HEK293 (cell line): Measurements from ENCODE around the gene TMEM140.
A peak's percentile ranks its signal among the peaks of the same experiment; 100 is the strongest.

ENCODE experiments used
- CTCF ChIA-PET: fragments of 350-600 bp; formaldehyde crosslinking; extraction: SDS; loops from one replicate; lab custom pipeline; 2021; ENCODE audit warnings: antibody characterized with exemption; lab: Yijun Ruan, JAX
- POLR2A ChIA-PET: fragments of 300-600 bp; formaldehyde crosslinking; extraction: SDS; loops from one replicate; lab custom pipeline; 2020; ENCODE audit warnings: antibody characterized with exemption, inconsistent platforms; lab: Yijun Ruan, JAX
- H3K27ac ChIP-seq: fragments of 200-500 bp; sonication (Bioruptor generic); 2 replicates; pipeline ENCODE4 v1.5.1; 2014; ENCODE audit warnings: low read depth, low read length, control low read depth, inconsistent platforms; ENCODE audit errors: extremely low read depth
- H3K36me3 ChIP-seq, 2 experiments: fragments of 200-500 bp in 1 of 2; sonication (Bioruptor generic) in 1 of 2; 1 replicate in 1 of 2; 2 replicates in 1 of 2; pipeline ENCODE4 v1.5.1; 2014 to 2017; ENCODE audit warnings: inconsistent platforms in 2 of 2, low read length in 2 of 2; ENCODE audit not compliant: control insufficient read depth in 2 of 2, insufficient read depth in 1 of 2
- H3K4me1 ChIP-seq: fragments of 200-500 bp; sonication (Bioruptor generic); 2 replicates; pipeline ENCODE4 v1.5.1; 2014; ENCODE audit warnings: mild to moderate bottlenecking, low read length, inconsistent platforms; ENCODE audit not compliant: control insufficient read depth, insufficient read depth
- H3K4me3 ChIP-seq: 2 replicates; pipeline ENCODE4 v1.5.1; 2011; ENCODE audit warnings: low read depth, mild to moderate bottlenecking, control low read depth, low read length, moderate library complexity
- H3K9me3 ChIP-seq: fragments of 200-500 bp; sonication (Bioruptor generic); 2 replicates; pipeline ENCODE4 v1.5.1; 2014; ENCODE audit warnings: low read depth, low read length, inconsistent platforms; ENCODE audit not compliant: control insufficient read depth, insufficient read depth
- BCL11B ChIP-seq: fragments of 450-650 bp; formaldehyde crosslinking; IDR thresholded peaks from 2 replicates; pipeline ENCODE4 v1.5.1; 2016; ENCODE audit warnings: low read depth, missing biosample characterization, missing genetic modification characterization
- MYNN ChIP-seq: fragments of 450-650 bp; formaldehyde crosslinking; IDR thresholded peaks from 2 replicates; pipeline ENCODE4 v1.5.1; 2016; ENCODE audit warnings: missing biosample characterization, missing genetic modification characterization, borderline replicate concordance
- MZF1 ChIP-seq: fragments of 450-650 bp; formaldehyde crosslinking; IDR thresholded peaks from 2 replicates; pipeline ENCODE4 v1.5.1; 2017; ENCODE audit warnings: missing biosample characterization, missing genetic modification characterization, borderline replicate concordance
- OSR2 ChIP-seq: fragments of 450-650 bp; formaldehyde crosslinking; IDR thresholded peaks from 2 replicates; pipeline ENCODE4 v1.5.1; 2016; ENCODE audit warnings: missing biosample characterization, missing genetic modification characterization
- PRDM1 ChIP-seq: fragments of 450-650 bp; formaldehyde crosslinking; IDR thresholded peaks from 2 replicates; pipeline ENCODE4; 2016; ENCODE audit warnings: missing biosample characterization, missing genetic modification characterization
- SCRT2 ChIP-seq: fragments of 450-650 bp; formaldehyde crosslinking; IDR thresholded peaks from 2 replicates; pipeline ENCODE4 v1.5.1; 2016; ENCODE audit warnings: missing biosample characterization, missing genetic modification characterization
- SETDB1 ChIP-seq: IDR thresholded peaks from one replicate; pipeline ENCODE4 v1.6.1; 2017; ENCODE audit warnings: mild to moderate bottlenecking, low read length, moderate library complexity, mixed read lengths; ENCODE audit not compliant: insufficient read length
- YY2 ChIP-seq: fragments of 450-650 bp; formaldehyde crosslinking; IDR thresholded peaks from 2 replicates; pipeline ENCODE4 v1.5.1; 2016; ENCODE audit warnings: missing biosample characterization, missing genetic modification characterization
- ZBTB17 ChIP-seq: fragments of 450-650 bp; formaldehyde crosslinking; IDR thresholded peaks from 2 replicates; pipeline ENCODE4 v1.5.1; 2016; ENCODE audit warnings: missing biosample characterization, missing genetic modification characterization
- ZBTB21 ChIP-seq: fragments of 450-650 bp; formaldehyde crosslinking; IDR thresholded peaks from 2 replicates; pipeline ENCODE4 v1.5.1; 2017; ENCODE audit warnings: missing biosample characterization, missing genetic modification characterization
- ZNF19 ChIP-seq: fragments of 450-650 bp; formaldehyde crosslinking; IDR thresholded peaks from 2 replicates; pipeline ENCODE4; 2016; ENCODE audit warnings: missing biosample characterization, missing genetic modification characterization, low read depth
- ZNF366 ChIP-seq: fragments of 450-650 bp; formaldehyde crosslinking; conservative IDR thresholded peaks from 2 replicates; pipeline ENCODE4 v1.5.1; 2016; ENCODE audit warnings: missing biosample characterization, missing genetic modification characterization
- ZNF423 ChIP-seq: fragments of 450-650 bp; formaldehyde crosslinking; IDR thresholded peaks from 2 replicates; pipeline ENCODE4 v1.5.1; 2016; ENCODE audit warnings: missing biosample characterization, missing genetic modification characterization
- ZNF629 ChIP-seq: fragments of 450-650 bp; formaldehyde crosslinking; IDR thresholded peaks from 2 replicates; pipeline ENCODE4 v1.5.1; 2017; ENCODE audit warnings: missing biosample characterization, missing genetic modification characterization
- ZNF707 ChIP-seq: fragments of 450-650 bp; formaldehyde crosslinking; IDR thresholded peaks from 2 replicates; pipeline ENCODE4 v1.5.1; 2016; ENCODE audit warnings: missing biosample characterization, missing genetic modification characterization
- ZNF777 ChIP-seq: fragments of 450-650 bp; formaldehyde crosslinking; IDR thresholded peaks from 2 replicates; pipeline ENCODE4 v1.5.1; 2017; ENCODE audit warnings: missing biosample characterization, missing genetic modification characterization, borderline replicate concordance
- TF ChIP-seq, protein P1 (sequence below): fragments of 450-650 bp; formaldehyde crosslinking; IDR thresholded peaks from 2 replicates; pipeline ENCODE4 v1.5.1; 2016; ENCODE audit warnings: missing biosample characterization, missing genetic modification characterization
- TF ChIP-seq, protein P2 (sequence below): IDR thresholded peaks from 2 replicates; pipeline ENCODE4 v1.6.1; 2011; ENCODE audit warnings: mild to moderate bottlenecking, low read depth, low read length, borderline replicate concordance
- TF ChIP-seq, protein P3 (sequence below): fragments of 450-650 bp; formaldehyde crosslinking; IDR thresholded peaks from 2 replicates; pipeline ENCODE4 v1.5.1; 2016; ENCODE audit warnings: missing biosample characterization, missing genetic modification characterization, borderline replicate concordance
- TF ChIP-seq, protein P4 (sequence below): fragments of 450-650 bp; formaldehyde crosslinking; IDR thresholded peaks from 2 replicates; pipeline ENCODE4 v1.5.1; 2016; ENCODE audit warnings: missing biosample characterization, missing genetic modification characterization, low read depth
- TF ChIP-seq, protein P5 (sequence below): fragments of 450-650 bp; formaldehyde crosslinking; IDR thresholded peaks from 2 replicates; pipeline ENCODE4 v1.5.1; 2016; ENCODE audit warnings: missing biosample characterization, missing genetic modification characterization

The TMEM140 gene

DNA sequence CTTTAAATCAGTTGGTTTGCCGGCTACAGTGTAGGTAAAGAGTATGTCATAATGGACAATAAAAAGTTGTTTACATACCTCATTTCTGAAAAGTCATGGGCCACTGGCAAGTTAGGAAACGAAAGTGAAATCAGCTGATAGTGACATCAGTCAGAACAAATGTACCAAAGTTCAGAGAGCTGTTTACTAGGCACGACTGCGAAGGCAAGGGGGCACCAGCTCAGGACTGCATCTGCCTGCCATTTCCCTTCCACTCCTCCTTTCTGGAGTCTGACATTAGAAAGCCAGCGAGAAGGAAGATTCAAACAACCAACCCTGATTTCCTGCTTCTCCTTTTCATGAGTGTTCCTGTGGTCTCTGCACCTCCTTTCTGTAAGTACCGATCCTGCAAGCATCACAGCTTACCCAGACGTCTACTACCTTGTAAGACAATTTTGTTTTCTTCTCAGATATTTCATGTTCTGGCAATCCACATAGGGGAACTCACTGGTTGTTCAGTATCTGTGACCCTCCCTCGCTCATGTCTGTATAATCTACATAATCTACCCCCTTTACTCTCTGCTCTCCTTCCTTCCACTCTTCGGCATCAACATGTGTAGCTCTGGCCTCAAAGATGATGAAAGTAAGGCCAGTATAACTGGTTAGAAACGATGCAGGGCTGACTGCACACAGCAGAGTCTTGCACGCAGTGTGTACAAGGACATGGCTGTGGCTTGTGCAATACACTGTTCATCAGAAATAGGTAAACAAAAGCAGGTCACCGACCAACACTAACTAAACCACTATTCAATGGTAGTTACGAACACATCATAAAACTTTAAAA lies at the start of gene TMEM140:
TMEM140 (plus strand) TSS at position 174 of the 823 bp plus-strand sequence. CDS start 16,370 bp downstream, outside the sequence.
- no peak within 1 kb of the TSS for H3K27ac ChIP-seq
- CTCF ChIA-PET: interaction anchor here (0.6 kb wide), 1 partner anchor 178 kb away, joined by 3 read pairs; no protein-coding TSS in a partner anchor
- H3K36me3 ChIP-seq: no peaks in the 10 kb centered on the region
- POLR2A ChIA-PET: interaction anchor here (0.9 kb wide), 1 partner anchor 14 kb away, joined by 3 read pairs; no protein-coding TSS in a partner anchor
- no peaks in the 10 kb centered on the region for H3K9me3 ChIP-seq
- H3K4me3 ChIP-seq: no peak within 1 kb of the TSS
- no peaks in the 10 kb centered on the region for H3K4me1 ChIP-seq
- TF ChIP-seq, protein P1, sequence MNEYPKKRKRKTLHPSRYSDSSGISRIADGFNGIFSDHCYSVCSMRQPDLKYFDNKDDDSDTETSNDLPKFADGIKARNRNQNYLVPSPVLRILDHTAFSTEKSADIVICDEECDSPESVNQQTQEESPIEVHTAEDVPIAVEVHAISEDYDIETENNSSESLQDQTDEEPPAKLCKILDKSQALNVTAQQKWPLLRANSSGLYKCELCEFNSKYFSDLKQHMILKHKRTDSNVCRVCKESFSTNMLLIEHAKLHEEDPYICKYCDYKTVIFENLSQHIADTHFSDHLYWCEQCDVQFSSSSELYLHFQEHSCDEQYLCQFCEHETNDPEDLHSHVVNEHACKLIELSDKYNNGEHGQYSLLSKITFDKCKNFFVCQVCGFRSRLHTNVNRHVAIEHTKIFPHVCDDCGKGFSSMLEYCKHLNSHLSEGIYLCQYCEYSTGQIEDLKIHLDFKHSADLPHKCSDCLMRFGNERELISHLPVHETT (tag by site-specific recombination): peak; percentile 47; the same call in 1 of the 2 replicates
- 0 out of 2 replicates have a peak, but pooled peaks have one; percentile 8 for TF ChIP-seq SCRT2 (tag by site-specific recombination)
- TF ChIP-seq ZBTB21 (tag by site-specific recombination): peak; percentile 42; the same call in 1 of the 2 replicates
- no peak for TF ChIP-seq ZNF423 (tag by site-specific recombination)
- peak; percentile 70 for TF ChIP-seq ZNF629 (tag by site-specific recombination)
- peak; percentile 47; the same call in 1 of the 2 replicates for TF ChIP-seq PRDM1 (tag by site-specific recombination)
- TF ChIP-seq ZBTB17 (tag by site-specific recombination): peak; percentile 27
- TF ChIP-seq, protein P2, sequence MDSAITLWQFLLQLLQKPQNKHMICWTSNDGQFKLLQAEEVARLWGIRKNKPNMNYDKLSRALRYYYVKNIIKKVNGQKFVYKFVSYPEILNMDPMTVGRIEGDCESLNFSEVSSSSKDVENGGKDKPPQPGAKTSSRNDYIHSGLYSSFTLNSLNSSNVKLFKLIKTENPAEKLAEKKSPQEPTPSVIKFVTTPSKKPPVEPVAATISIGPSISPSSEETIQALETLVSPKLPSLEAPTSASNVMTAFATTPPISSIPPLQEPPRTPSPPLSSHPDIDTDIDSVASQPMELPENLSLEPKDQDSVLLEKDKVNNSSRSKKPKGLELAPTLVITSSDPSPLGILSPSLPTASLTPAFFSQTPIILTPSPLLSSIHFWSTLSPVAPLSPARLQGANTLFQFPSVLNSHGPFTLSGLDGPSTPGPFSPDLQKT: no peak
- TF ChIP-seq MZF1: no peak
- no peak for TF ChIP-seq ZNF707
- TF ChIP-seq, protein P3, sequence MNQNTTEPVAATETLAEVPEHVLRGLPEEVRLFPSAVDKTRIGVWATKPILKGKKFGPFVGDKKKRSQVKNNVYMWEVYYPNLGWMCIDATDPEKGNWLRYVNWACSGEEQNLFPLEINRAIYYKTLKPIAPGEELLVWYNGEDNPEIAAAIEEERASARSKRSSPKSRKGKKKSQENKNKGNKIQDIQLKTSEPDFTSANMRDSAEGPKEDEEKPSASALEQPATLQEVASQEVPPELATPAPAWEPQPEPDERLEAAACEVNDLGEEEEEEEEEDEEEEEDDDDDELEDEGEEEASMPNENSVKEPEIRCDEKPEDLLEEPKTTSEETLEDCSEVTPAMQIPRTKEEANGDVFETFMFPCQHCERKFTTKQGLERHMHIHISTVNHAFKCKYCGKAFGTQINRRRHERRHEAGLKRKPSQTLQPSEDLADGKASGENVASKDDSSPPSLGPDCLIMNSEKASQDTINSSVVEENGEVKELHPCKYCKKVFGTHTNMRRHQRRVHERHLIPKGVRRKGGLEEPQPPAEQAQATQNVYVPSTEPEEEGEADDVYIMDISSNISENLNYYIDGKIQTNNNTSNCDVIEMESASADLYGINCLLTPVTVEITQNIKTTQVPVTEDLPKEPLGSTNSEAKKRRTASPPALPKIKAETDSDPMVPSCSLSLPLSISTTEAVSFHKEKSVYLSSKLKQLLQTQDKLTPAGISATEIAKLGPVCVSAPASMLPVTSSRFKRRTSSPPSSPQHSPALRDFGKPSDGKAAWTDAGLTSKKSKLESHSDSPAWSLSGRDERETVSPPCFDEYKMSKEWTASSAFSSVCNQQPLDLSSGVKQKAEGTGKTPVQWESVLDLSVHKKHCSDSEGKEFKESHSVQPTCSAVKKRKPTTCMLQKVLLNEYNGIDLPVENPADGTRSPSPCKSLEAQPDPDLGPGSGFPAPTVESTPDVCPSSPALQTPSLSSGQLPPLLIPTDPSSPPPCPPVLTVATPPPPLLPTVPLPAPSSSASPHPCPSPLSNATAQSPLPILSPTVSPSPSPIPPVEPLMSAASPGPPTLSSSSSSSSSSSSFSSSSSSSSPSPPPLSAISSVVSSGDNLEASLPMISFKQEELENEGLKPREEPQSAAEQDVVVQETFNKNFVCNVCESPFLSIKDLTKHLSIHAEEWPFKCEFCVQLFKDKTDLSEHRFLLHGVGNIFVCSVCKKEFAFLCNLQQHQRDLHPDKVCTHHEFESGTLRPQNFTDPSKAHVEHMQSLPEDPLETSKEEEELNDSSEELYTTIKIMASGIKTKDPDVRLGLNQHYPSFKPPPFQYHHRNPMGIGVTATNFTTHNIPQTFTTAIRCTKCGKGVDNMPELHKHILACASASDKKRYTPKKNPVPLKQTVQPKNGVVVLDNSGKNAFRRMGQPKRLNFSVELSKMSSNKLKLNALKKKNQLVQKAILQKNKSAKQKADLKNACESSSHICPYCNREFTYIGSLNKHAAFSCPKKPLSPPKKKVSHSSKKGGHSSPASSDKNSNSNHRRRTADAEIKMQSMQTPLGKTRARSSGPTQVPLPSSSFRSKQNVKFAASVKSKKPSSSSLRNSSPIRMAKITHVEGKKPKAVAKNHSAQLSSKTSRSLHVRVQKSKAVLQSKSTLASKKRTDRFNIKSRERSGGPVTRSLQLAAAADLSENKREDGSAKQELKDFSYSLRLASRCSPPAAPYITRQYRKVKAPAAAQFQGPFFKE: no peak
- TF ChIP-seq, protein P4, sequence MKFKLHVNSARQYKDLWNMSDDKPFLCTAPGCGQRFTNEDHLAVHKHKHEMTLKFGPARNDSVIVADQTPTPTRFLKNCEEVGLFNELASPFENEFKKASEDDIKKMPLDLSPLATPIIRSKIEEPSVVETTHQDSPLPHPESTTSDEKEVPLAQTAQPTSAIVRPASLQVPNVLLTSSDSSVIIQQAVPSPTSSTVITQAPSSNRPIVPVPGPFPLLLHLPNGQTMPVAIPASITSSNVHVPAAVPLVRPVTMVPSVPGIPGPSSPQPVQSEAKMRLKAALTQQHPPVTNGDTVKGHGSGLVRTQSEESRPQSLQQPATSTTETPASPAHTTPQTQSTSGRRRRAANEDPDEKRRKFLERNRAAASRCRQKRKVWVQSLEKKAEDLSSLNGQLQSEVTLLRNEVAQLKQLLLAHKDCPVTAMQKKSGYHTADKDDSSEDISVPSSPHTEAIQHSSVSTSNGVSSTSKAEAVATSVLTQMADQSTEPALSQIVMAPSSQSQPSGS (tag by site-specific recombination): peak; percentile 29; the same call in 1 of the 2 replicates
- peak; percentile 52; the same call in 1 of the 2 replicates for TF ChIP-seq ZNF366

DNA sequence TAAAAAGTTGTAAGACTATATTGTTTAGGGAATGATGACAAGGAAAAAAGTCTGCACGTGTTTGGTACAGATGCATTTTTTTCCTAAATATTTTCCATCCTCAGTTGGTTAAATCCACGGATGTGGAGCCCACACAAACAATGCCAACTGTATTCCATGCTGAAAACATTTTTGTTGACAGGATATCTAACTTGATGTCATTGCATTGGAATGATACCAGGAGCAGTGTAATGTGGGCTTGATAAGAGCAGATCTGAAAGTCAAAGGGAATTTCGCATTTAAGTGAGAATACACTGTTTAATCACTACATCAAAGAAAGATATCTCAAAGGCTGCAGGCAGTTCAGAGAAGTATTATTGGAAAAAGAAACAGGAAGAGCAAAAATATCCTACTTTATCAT lies 49.5 kb upstream of the TMEM140 start:
- Histone ChIP-seq H3K9me3 (no peaks in the 10 kb centered on the region), H3K4me1 (no peaks in the 10 kb centered on the region), H3K4me3 (no peak overlapping the region), H3K27ac (no peak overlapping the region), H3K36me3 (no peaks in the 10 kb centered on the region)
- CTCF ChIA-PET: no interaction called here
- POLR2A ChIA-PET: no interaction called here
- TF ChIP-seq YY2 (tag by site-specific recombination) (no peak), SETDB1 (no peak), ZNF19 (tag by site-specific recombination) (no peak), BCL11B (no peak), ZNF777 (no peak), MYNN (no peak), OSR2 (tag by site-specific recombination) (no peak)
- TF ChIP-seq, protein P5, sequence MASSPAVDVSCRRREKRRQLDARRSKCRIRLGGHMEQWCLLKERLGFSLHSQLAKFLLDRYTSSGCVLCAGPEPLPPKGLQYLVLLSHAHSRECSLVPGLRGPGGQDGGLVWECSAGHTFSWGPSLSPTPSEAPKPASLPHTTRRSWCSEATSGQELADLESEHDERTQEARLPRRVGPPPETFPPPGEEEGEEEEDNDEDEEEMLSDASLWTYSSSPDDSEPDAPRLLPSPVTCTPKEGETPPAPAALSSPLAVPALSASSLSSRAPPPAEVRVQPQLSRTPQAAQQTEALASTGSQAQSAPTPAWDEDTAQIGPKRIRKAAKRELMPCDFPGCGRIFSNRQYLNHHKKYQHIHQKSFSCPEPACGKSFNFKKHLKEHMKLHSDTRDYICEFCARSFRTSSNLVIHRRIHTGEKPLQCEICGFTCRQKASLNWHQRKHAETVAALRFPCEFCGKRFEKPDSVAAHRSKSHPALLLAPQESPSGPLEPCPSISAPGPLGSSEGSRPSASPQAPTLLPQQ: no peak
